ENCODE results near the gene BAX. TPM values are rescaled to one million over a fixed set of nuclear protein-coding genes. Genes with fewer than 3 reads are reported as not detected.

The BAX gene
- total and polyA plus RNA-seq, 4 experiments from 2014 or later: 56.5 to 183 (median 120) TPM

DNA sequence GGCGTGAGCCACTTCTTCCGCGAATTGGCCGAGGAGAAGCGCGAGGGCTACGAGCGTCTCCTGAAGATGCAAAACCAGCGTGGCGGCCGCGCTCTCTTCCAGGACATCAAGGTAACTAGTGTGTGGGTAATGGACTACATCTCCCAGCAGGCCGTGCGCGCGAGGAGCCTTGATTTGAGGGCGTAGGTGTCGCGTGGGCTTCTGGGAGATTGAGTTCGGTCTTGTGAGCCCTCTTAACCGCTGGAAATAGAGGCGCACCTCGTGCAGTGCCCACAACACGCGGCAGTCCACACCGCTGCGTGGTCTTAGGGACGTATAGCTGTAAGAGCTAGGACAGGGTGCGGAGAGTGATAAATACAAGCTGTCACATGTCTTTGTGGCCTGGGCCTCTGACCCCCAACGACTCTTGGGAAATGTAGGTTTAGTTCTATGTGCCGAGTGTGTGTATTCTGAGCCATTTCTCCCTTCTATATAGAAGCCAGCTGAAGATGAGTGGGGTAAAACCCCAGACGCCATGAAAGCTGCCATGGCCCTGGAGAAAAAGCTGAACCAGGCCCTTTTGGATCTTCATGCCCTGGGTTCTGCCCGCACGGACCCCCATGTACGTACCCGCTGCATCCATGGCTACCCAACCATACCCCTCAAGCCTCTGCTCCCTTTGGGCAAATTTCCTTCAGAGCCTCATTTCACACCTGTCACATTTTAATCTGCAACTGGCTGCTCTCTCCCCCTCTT lies 11.3 kb downstream of the BAX start:
- Mint-ChIP-seq H3K9me3 (peaks cover 0 to 1% (median 0%) of the 10 kb centered on the region in 8 donors), H3K4me1 (peaks cover 31 to 69% (median 49%) of the 10 kb centered on the region in 4 donors), H3K27me3 (no peaks in the 10 kb centered on the region), H3K27ac (peak overlapping the region; percentile 96 to 100 (median 97)), H3K36me3 (peaks cover 16 to 36% of the 10 kb centered on the region in 2 donors), H3K4me3 (peak overlapping the region; percentile 93 to 100 (median 96))
- peaks cover 48% of the 10 kb centered on the region for H3K4me1 ChIP-seq (ENCODE audit: insufficient read depth, low read length)
- intact Hi-C loops (cut with micrococcal nuclease): loop anchor here (1.0 to 5.0 kb wide), 5 partner anchors 12 to 319 kb away; partner anchors contain the start of genes BAX, CA11, DHDH and NUCB1
- no peaks in the 10 kb centered on the region for H3K27me3 ChIP-seq (ENCODE audit: insufficient read depth, low read length)
- H3K9me3 ChIP-seq (ENCODE audit: control insufficient read depth in 1 of 2, low read length in 2 of 2): no peaks in the 10 kb centered on the region
- ChIA-PET CTCF (ENCODE audit: partially characterized antibody) (interaction anchor here (0.6 to 3.4 kb wide), 9 partner anchors 12 to 178 kb away, joined by 3 to 20 read pairs (median 4); partner anchors contain the start of genes GYS1, HSD17B14 and RUVBL2), POLR2A (ENCODE audit: partially characterized antibody) (interaction anchor here (0.7 to 5.6 kb wide), 27 partner anchors 11 to 963 kb away, joined by 3 to 134 read pairs (median 4); partner anchors contain the start of genes ATF5, BAX, CA11 and DHDH)
- H3K27ac ChIP-seq (ENCODE audit: low read depth, low read length): peak overlapping the region; percentile 64
- peaks cover 17% of the 10 kb centered on the region for H3K36me3 ChIP-seq (ENCODE audit: insufficient read depth, low read length)
- peak; percentile 88 to 95 (median 89) for DNase-seq
- peak overlapping the region; percentile 84 to 91 for H3K4me3 ChIP-seq (ENCODE audit: low read length in 2 of 2)

DNA sequence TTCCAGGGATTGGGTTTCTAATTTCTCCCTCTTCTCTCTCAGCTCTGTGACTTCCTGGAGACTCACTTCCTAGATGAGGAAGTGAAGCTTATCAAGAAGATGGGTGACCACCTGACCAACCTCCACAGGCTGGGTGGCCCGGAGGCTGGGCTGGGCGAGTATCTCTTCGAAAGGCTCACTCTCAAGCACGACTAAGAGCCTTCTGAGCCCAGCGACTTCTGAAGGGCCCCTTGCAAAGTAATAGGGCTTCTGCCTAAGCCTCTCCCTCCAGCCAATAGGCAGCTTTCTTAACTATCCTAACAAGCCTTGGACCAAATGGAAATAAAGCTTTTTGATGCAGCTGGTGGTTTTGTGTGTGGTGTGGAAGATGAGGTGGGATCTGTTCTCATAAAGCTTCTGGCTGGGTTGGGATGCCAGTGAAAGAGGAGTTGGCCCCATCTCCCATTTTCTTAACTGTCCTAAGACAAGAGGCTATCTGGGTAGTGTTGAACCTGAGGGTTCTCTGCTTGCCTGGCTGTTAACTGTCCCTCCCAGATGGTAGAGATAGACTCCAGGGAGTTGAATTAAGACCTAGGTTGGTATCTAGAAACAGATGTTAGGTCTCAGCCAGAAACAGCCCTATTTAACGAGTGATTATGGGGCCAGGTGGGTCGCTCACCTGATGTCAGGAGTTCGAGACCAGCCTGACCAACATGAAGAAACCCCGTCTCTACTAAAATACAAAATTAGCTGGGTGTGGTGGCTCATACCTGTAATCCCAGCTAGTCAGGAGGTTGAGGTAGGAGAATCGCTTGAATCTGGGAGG lies 12.1 kb downstream of the BAX start:
- Mint-ChIP-seq H3K36me3 (peaks cover 19 to 39% of the 10 kb centered on the region in 2 donors), H3K4me1 (peaks cover 33 to 64% (median 48%) of the 10 kb centered on the region in 4 donors), H3K27ac (peak overlapping the region in 6 of 7 donors; percentile 5 to 98 (median 96)), H3K4me3 (peak overlapping the region; percentile 93 to 100 (median 96)), H3K27me3 (no peaks in the 10 kb centered on the region), H3K9me3 (no peaks in the 10 kb centered on the region)
- POLR2A ChIA-PET (ENCODE audit: partially characterized antibody): interaction anchor here (0.9 to 5.6 kb wide), 21 partner anchors 8 to 962 kb away, joined by 3 to 134 read pairs (median 5); partner anchors contain the start of genes ATF5, BAX, DHDH and GYS1
- Histone ChIP-seq H3K27ac (ENCODE audit: low read depth, low read length) (peak overlapping the region; percentile 64), H3K27me3 (ENCODE audit: insufficient read depth, low read length) (no peaks in the 10 kb centered on the region), H3K9me3 (ENCODE audit: control insufficient read depth in 1 of 2, low read length in 2 of 2) (no peaks in the 10 kb centered on the region), H3K4me3 (ENCODE audit: low read length in 2 of 2) (peak overlapping the region; percentile 84 to 91), H3K4me1 (ENCODE audit: insufficient read depth, low read length) (peaks cover 49% of the 10 kb centered on the region), H3K36me3 (ENCODE audit: insufficient read depth, low read length) (peaks cover 17% of the 10 kb centered on the region)
- intact Hi-C loops (cut with micrococcal nuclease): loop anchor here (5.0 kb wide), 1 partner anchor 319 kb away; the partner anchor contains the start of gene CA11
- no peak for DNase-seq
- CTCF ChIA-PET (ENCODE audit: partially characterized antibody): interaction anchor here (0.8 to 5.4 kb wide), 10 partner anchors 12 to 179 kb away, joined by 3 to 50 read pairs (median 4); partner anchors contain the start of genes GYS1, HSD17B14 and RUVBL2

- intact Hi-C loops (cut with micrococcal nuclease): loop anchor here (5.0 kb wide), 1 partner anchor 320 kb away; the partner anchor contains the start of gene CA11
- Histone ChIP-seq H3K27me3 (ENCODE audit: insufficient read depth, low read length) (no peaks in the 10 kb centered on the region), H3K4me3 (ENCODE audit: low read length in 2 of 2) (no peak overlapping the region), H3K27ac (ENCODE audit: low read depth, low read length) (no peak overlapping the region), H3K4me1 (ENCODE audit: insufficient read depth, low read length) (peaks cover 41% of the 10 kb centered on the region), H3K36me3 (ENCODE audit: insufficient read depth, low read length) (peaks cover 17% of the 10 kb centered on the region), H3K9me3 (ENCODE audit: control insufficient read depth in 1 of 2, low read length in 2 of 2) (no peaks in the 10 kb centered on the region)
- DNase-seq: no peak
- H3K9me3 Mint-ChIP-seq: no peaks in the 10 kb centered on the region
- H3K4me1 Mint-ChIP-seq: peaks cover 28 to 55% (median 40%) of the 10 kb centered on the region in 4 donors
- peaks cover 19 to 39% of the 10 kb centered on the region in 2 donors for H3K36me3 Mint-ChIP-seq
- peak overlapping the region in 2 of 7 donors; percentile 69 to 98 for H3K27ac Mint-ChIP-seq
- no peaks in the 10 kb centered on the region for H3K27me3 Mint-ChIP-seq
- POLR2A ChIA-PET (ENCODE audit: partially characterized antibody): interaction anchor here (0.8 to 5.6 kb wide), 15 partner anchors 8 to 179 kb away, joined by 3 to 134 read pairs (median 5); partner anchors contain the start of genes BAX, GYS1, NUCB1 and PPP1R15A
- CTCF ChIA-PET (ENCODE audit: partially characterized antibody): interaction anchor here (0.8 to 5.4 kb wide), 7 partner anchors 26 to 180 kb away, joined by 4 to 50 read pairs (median 8); partner anchors contain the start of genes GYS1, HSD17B14 and RUVBL2
- peak overlapping the region in 5 of 8 donors; percentile 1 to 46 (median 17) for H3K4me3 Mint-ChIP-seq
These were observed 12.9 kb downstream of the BAX start for GRCh38 chr19:48967346-48968178.

GRCh38 chr19:48968179-48968661 lies 13.5 kb downstream of the BAX start:
- Mint-ChIP-seq H3K27me3 (no peaks in the 10 kb centered on the region), H3K27ac (peak overlapping the region in 4 of 7 donors; percentile 2 to 98 (median 56)), H3K4me3 (peak overlapping the region in 4 of 8 donors; percentile 1 to 46 (median 20)), H3K36me3 (peaks cover 23 to 43% of the 10 kb centered on the region in 2 donors), H3K9me3 (no peaks in the 10 kb centered on the region), H3K4me1 (peaks cover 25 to 49% (median 34%) of the 10 kb centered on the region in 4 donors)
- Histone ChIP-seq H3K27ac (ENCODE audit: low read depth, low read length) (no peak overlapping the region), H3K4me1 (ENCODE audit: insufficient read depth, low read length) (peaks cover 35% of the 10 kb centered on the region), H3K36me3 (ENCODE audit: insufficient read depth, low read length) (peaks cover 17% of the 10 kb centered on the region), H3K27me3 (ENCODE audit: insufficient read depth, low read length) (no peaks in the 10 kb centered on the region), H3K9me3 (ENCODE audit: control insufficient read depth in 1 of 2, low read length in 2 of 2) (no peaks in the 10 kb centered on the region), H3K4me3 (ENCODE audit: low read length in 2 of 2) (no peak overlapping the region)
- no peak for DNase-seq
- ChIA-PET CTCF (ENCODE audit: partially characterized antibody) (interaction anchor here (1.6 to 5.4 kb wide), 4 partner anchors 125 to 180 kb away, joined by 4 to 50 read pairs (median 8); no protein-coding TSS in a partner anchor), POLR2A (ENCODE audit: partially characterized antibody) (interaction anchor here (0.8 to 5.6 kb wide), 13 partner anchors 8 to 179 kb away, joined by 3 to 134 read pairs (median 5); partner anchors contain the start of genes BAX, GYS1, PPP1R15A and RUVBL2)
- intact Hi-C loops (cut with micrococcal nuclease): loop anchor here (5.0 kb wide), 1 partner anchor 321 kb away; the partner anchor contains the start of gene CA11

GRCh38 chr19:48968813-48969218 lies 14.1 kb downstream of the BAX start:
- H3K27me3 Mint-ChIP-seq: no peaks in the 10 kb centered on the region
- H3K27ac ChIP-seq (ENCODE audit: low read depth, low read length): no peak overlapping the region
- intact Hi-C loops (cut with micrococcal nuclease): loop anchor here (5.0 kb wide), 1 partner anchor 322 kb away; the partner anchor contains the start of gene CA11
- H3K27ac Mint-ChIP-seq: no peak overlapping the region
- CTCF ChIA-PET (ENCODE audit: partially characterized antibody): interaction anchor here (1.0 to 5.7 kb wide), 3 partner anchors 94 to 176 kb away, joined by 3 to 71 read pairs (median 50); no protein-coding TSS in a partner anchor
- peaks cover 29% of the 10 kb centered on the region for H3K4me1 ChIP-seq (ENCODE audit: insufficient read depth, low read length)
- no peaks in the 10 kb centered on the region for H3K9me3 Mint-ChIP-seq
- H3K27me3 ChIP-seq (ENCODE audit: insufficient read depth, low read length): no peaks in the 10 kb centered on the region
- H3K4me3 ChIP-seq (ENCODE audit: low read length in 2 of 2): no peak overlapping the region
- DNase-seq: no peak
- no peak overlapping the region for H3K4me3 Mint-ChIP-seq
- peaks cover 23 to 46% of the 10 kb centered on the region in 2 donors for H3K36me3 Mint-ChIP-seq
- H3K36me3 ChIP-seq (ENCODE audit: insufficient read depth, low read length): peaks cover 19% of the 10 kb centered on the region
- H3K4me1 Mint-ChIP-seq: peaks cover 22 to 43% (median 30%) of the 10 kb centered on the region in 4 donors
- POLR2A ChIA-PET (ENCODE audit: partially characterized antibody): interaction anchor here (2.0 to 5.6 kb wide), 3 partner anchors 8 to 24 kb away, joined by 5 to 68 read pairs (median 47); partner anchors contain the start of genes GYS1 and RUVBL2
- H3K9me3 ChIP-seq (ENCODE audit: control insufficient read depth in 1 of 2, low read length in 2 of 2): no peaks in the 10 kb centered on the region
